Measurements from ENCODE around the gene FADS6. TPM values are rescaled to one million over a fixed set of nuclear protein-coding genes. Genes with fewer than 3 reads are reported as not detected.

Gene FADS6
- total RNA-seq, 2 donors from 2014 or later = 4.7 to 5.7 TPM

- H3K27ac ChIP-seq (ENCODE audit: low read depth, low read length) = no peak overlapping the region
- 50 to 54% methylated on average over 17 to 22 of the region's 22 CpGs for WGBS, 2 experiments (ENCODE audit: insufficient coverage in 1 of 2, insufficient read length in 1 of 2)
- peak overlapping the region; percentile 71 for H3K4me3 ChIP-seq (ENCODE audit: low read length)
- peaks cover 59% of the 10 kb centered on the region for H3K27me3 ChIP-seq (ENCODE audit: control insufficient read depth, insufficient read depth, low read length, poor library complexity, severe bottlenecking)
- H3K4me3 Mint-ChIP-seq = peak overlapping the region; percentile 56
- peaks cover 8% of the 10 kb centered on the region for H3K4me1 Mint-ChIP-seq
- DNase-seq = peak; percentile 60
- peak overlapping the region; percentile 78 for H3K27ac Mint-ChIP-seq
- H3K9me3 ChIP-seq (ENCODE audit: control insufficient read depth, low read length) = no peaks in the 10 kb centered on the region
- H3K27me3 Mint-ChIP-seq (ENCODE audit: insufficient read depth) = peaks cover 57% of the 10 kb centered on the region
- H3K36me3 Mint-ChIP-seq (ENCODE audit: low read depth) = no peaks in the 10 kb centered on the region
- no peaks in the 10 kb centered on the region for H3K36me3 ChIP-seq (ENCODE audit: control insufficient read depth, insufficient read depth, low read length)
- TF ChIP-seq, protein P1, sequence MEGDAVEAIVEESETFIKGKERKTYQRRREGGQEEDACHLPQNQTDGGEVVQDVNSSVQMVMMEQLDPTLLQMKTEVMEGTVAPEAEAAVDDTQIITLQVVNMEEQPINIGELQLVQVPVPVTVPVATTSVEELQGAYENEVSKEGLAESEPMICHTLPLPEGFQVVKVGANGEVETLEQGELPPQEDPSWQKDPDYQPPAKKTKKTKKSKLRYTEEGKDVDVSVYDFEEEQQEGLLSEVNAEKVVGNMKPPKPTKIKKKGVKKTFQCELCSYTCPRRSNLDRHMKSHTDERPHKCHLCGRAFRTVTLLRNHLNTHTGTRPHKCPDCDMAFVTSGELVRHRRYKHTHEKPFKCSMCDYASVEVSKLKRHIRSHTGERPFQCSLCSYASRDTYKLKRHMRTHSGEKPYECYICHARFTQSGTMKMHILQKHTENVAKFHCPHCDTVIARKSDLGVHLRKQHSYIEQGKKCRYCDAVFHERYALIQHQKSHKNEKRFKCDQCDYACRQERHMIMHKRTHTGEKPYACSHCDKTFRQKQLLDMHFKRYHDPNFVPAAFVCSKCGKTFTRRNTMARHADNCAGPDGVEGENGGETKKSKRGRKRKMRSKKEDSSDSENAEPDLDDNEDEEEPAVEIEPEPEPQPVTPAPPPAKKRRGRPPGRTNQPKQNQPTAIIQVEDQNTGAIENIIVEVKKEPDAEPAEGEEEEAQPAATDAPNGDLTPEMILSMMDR (conservative IDR thresholded peaks at IDR 0.05) = no peak
- no peaks in the 10 kb centered on the region for H3K9me3 Mint-ChIP-seq
- H3K9ac ChIP-seq (ENCODE audit: extremely low read depth, low read length, poor library complexity, severe bottlenecking) = no peak overlapping the region
- no peaks in the 10 kb centered on the region for H3K4me1 ChIP-seq (ENCODE audit: control insufficient read depth, insufficient read depth, low read length)
These were observed 671 bp upstream of the FADS6 start for GRCh38 chr17:74893936-74894671.

DNA sequence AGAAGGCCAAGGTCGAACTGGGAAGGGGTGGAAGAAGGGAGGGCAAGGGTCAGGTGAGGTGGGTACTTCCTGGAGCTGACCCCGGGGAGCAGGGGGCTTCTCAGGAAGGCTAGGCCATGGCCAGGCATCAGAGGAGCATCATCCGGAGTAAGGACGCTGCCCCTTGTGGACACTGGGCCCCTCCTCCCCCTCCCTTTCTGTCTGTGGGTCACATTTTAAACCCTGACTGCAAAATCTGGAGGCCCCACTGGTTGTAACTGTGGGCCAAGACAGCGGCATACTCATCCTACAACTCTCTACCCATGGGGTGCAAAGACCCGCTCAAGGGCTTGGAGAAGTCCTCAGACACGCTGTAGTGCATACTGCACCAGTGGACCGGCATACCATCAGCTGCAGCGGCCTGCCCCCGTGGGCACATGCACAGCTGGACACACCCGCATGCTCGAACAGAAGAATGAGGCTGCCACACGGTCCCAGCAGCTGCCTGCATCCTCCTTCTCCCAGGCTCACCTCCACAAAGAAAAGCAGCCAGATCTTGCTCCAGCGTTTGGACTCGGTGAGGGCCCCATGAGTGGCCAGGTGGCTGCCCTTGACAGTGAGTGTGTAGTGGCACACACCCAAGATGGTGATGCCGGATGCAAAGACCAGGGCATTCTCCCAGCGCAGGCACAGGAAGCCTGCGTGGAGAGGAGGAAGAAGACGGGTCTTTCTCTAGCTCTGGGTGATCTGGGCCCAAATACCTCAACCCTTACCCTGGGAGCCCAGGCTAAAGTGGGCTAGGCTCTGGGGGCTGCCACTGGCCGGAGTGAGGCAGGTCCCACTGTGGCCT is 1.2 kb downstream of the FADS6 start:
- Mint-ChIP-seq H3K4me3 (peak overlapping the region; percentile 56), H3K36me3 (ENCODE audit: low read depth) (no peaks in the 10 kb centered on the region), H3K27me3 (ENCODE audit: insufficient read depth) (peaks cover 58% of the 10 kb centered on the region), H3K9me3 (no peaks in the 10 kb centered on the region), H3K4me1 (peaks cover 8% of the 10 kb centered on the region), H3K27ac (no peak overlapping the region)
- WGBS, 2 experiments (ENCODE audit: insufficient coverage in 1 of 2, insufficient read length in 1 of 2) = 89% methylated on average over 9 to 20 of the region's 20 CpGs
- Histone ChIP-seq H3K9ac (ENCODE audit: extremely low read depth, low read length, poor library complexity, severe bottlenecking) (no peak overlapping the region), H3K9me3 (ENCODE audit: control insufficient read depth, low read length) (no peaks in the 10 kb centered on the region), H3K36me3 (ENCODE audit: control insufficient read depth, insufficient read depth, low read length) (no peaks in the 10 kb centered on the region), H3K4me1 (ENCODE audit: control insufficient read depth, insufficient read depth, low read length) (no peaks in the 10 kb centered on the region), H3K27me3 (ENCODE audit: control insufficient read depth, insufficient read depth, low read length, poor library complexity, severe bottlenecking) (peaks cover 55% of the 10 kb centered on the region), H3K4me3 (ENCODE audit: low read length) (no peak overlapping the region), H3K27ac (ENCODE audit: low read depth, low read length) (no peak overlapping the region)
- TF ChIP-seq, protein P1 (conservative IDR thresholded peaks at IDR 0.05) = peak; percentile 46
- peak; percentile 62 for DNase-seq

DNA sequence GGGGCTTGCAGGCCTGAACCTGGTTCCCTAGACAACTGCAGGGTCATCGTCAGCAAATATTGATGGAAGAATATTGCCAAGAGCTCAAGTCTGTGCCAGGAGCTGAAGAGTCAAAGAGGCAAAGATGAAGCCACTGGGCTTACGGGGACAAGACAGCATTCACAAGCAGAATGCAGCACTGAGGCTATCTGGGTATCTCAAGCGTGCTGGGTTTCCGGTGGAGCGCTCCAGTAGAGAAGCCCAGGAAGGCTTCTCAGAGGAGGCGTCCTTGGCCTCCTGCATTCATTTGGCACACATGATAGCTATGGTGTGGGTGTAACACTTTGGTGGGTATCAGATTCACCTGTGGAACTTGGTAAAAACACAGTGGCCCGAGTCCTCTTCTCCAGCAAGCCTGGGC is 2.9 kb downstream of the FADS6 start:
- H3K27ac ChIP-seq (ENCODE audit: low read depth, low read length) = no peak overlapping the region
- H3K9me3 Mint-ChIP-seq = no peaks in the 10 kb centered on the region
- peaks cover 47% of the 10 kb centered on the region for H3K27me3 ChIP-seq (ENCODE audit: control insufficient read depth, insufficient read depth, low read length, poor library complexity, severe bottlenecking)
- H3K36me3 Mint-ChIP-seq (ENCODE audit: low read depth) = no peaks in the 10 kb centered on the region
- H3K9me3 ChIP-seq (ENCODE audit: control insufficient read depth, low read length) = no peaks in the 10 kb centered on the region
- peaks cover 51% of the 10 kb centered on the region for H3K27me3 Mint-ChIP-seq (ENCODE audit: insufficient read depth)
- no peak overlapping the region for H3K4me3 ChIP-seq (ENCODE audit: low read length)
- no peak overlapping the region for H3K27ac Mint-ChIP-seq
- H3K4me3 Mint-ChIP-seq = no peak overlapping the region
- H3K4me1 Mint-ChIP-seq = peaks cover 8% of the 10 kb centered on the region
- no peak overlapping the region for H3K9ac ChIP-seq (ENCODE audit: extremely low read depth, low read length, poor library complexity, severe bottlenecking)
- TF ChIP-seq, protein P1 (conservative IDR thresholded peaks at IDR 0.05) = no peak
- no peak for DNase-seq
- no peaks in the 10 kb centered on the region for H3K36me3 ChIP-seq (ENCODE audit: control insufficient read depth, insufficient read depth, low read length)
- 93 to 100% methylated on average over 5 to 7 of the region's 7 CpGs for WGBS, 2 experiments (ENCODE audit: insufficient coverage in 1 of 2, insufficient read length in 1 of 2)
- H3K4me1 ChIP-seq (ENCODE audit: control insufficient read depth, insufficient read depth, low read length) = no peaks in the 10 kb centered on the region
